AG08396 (cell line): Measurements from ENCODE around the gene RYR1.
"Not testable (repeated sequence)": the region's sequence is repeated elsewhere in the genome, so short reads cannot be mapped to it uniquely, and the experiment has no call there.

Experiments used
- DNase-seq: peaks from one replicate; pipeline ENCODE4 v3.0.0; 2012; ENCODE audit warnings: low spot score, mixed read lengths

RYR1 gene

GRCh38 chr19:38457690-38458405 is 24.4 kb downstream of the RYR1 start:
- no peak for DNase-seq

- DNase-seq: no peak
Measured at GRCh38 chr19:38458991-38459390, 25.5 kb downstream of the RYR1 start.

GRCh38 chr19:38463365-38463764 is 29.9 kb downstream of the RYR1 start:
- DNase-seq: no peak

GRCh38 chr19:38464421-38465082 is 31.1 kb downstream of the RYR1 start:
- no peak for DNase-seq

- no peak for DNase-seq
Measured at GRCh38 chr19:38466050-38466449, 32.6 kb downstream of the RYR1 start.

GRCh38 chr19:38467541-38468525 is 34.3 kb downstream of the RYR1 start:
- DNase-seq: no peak

GRCh38 chr19:38469151-38469550 is 35.7 kb downstream of the RYR1 start:
- DNase-seq: no peak

- no peak for DNase-seq
Measured at GRCh38 chr19:38470788-38471480, 37.4 kb downstream of the RYR1 start.

- DNase-seq: not testable (repeated sequence)
Measured at GRCh38 chr19:38472725-38473124, 39.2 kb downstream of the RYR1 start.

- no peak for DNase-seq
Measured at GRCh38 chr19:38473201-38473600, 39.7 kb downstream of the RYR1 start.

- DNase-seq: no peak
Measured at GRCh38 chr19:38475176-38475575, 41.7 kb downstream of the RYR1 start.

GRCh38 chr19:38478273-38478971 is 44.9 kb downstream of the RYR1 start:
- DNase-seq: no peak

- no peak for DNase-seq
Measured at GRCh38 chr19:38482496-38482895, 49.0 kb downstream of the RYR1 start.

- DNase-seq: no peak
Measured at GRCh38 chr19:38483016-38483630, 49.6 kb downstream of the RYR1 start.

- no peak for DNase-seq
Measured at GRCh38 chr19:38484747-38485146, 51.3 kb downstream of the RYR1 start.

- no peak for DNase-seq
Measured at GRCh38 chr19:38485541-38486285, 52.2 kb downstream of the RYR1 start.

- no peak for DNase-seq
Measured at GRCh38 chr19:38486731-38487336, 53.3 kb downstream of the RYR1 start.

- DNase-seq: no peak
Measured at GRCh38 chr19:38488096-38488495, 54.6 kb downstream of the RYR1 start.

GRCh38 chr19:38488776-38489481 is 55.4 kb downstream of the RYR1 start:
- no peak for DNase-seq
